Activated CD4-positive, alpha-beta T cell treated with anti-CD3 and anti-CD28 coated beads, Interleukin-2, amount 50 U/mL, for 16 hours (primary cell): Measurements from ENCODE around the gene RGCC.
"Not testable (repeated sequence)": the region's sequence is repeated elsewhere in the genome, so short reads cannot be mapped to it uniquely, and the experiment has no call there.

Experiments used
- DNase-seq: peaks from one replicate; pipeline ENCODE4 v3.0.0-alpha.2; 2020

Gene RGCC

GRCh38 chr13:41456768-41457588 lies at the start of gene RGCC:
TSS of gene RGCC (plus strand) at chr13:41457550. CDS start at chr13:41457708, 158 bp downstream.
- DNase-seq = peak; percentile 81

DNA sequence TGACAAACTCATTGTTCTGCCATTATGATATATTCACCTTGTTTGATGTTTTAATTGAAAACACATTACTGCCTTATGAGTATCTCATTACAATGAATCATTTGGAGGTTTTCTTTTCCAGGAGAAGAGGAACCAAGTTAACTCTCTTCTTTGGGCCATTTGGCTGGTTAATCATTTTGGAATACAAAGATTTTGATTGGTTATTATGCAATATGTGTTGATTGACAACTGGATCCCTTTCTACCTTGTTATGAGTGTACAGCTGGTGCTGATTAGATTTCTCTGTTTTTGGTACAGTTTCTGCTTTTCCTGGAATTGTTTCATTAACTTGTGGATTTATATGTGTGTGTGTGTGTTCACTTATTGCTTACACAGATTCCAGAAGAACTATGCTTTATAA lies 49.2 kb upstream of the RGCC start:
- DNase-seq = no peak

- no peak for DNase-seq
Observed at GRCh38 chr13:41408746-41409145, 48.6 kb upstream of the RGCC start.

- no peak for DNase-seq
Observed at GRCh38 chr13:41409611-41410010, 47.7 kb upstream of the RGCC start.

DNA sequence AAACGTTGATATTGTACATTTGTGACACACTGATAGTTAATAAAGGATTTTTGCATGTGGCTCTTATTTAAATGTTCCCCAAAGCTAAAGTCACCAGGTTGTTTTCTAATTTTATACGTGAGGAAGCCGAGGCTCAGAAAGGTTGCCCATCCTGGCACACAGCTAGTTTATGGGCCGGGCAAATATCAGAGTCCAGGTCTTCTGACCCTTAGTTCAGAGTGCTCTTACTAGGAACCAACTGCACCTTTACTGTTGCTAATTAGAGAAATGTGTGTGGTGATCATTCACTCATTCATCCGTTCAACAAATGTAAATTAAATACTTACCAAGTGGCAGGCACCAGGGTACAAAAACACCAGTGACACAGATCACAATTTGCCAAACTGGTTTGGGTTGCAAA lies 46.3 kb upstream of the RGCC start:
- no peak for DNase-seq

DNA sequence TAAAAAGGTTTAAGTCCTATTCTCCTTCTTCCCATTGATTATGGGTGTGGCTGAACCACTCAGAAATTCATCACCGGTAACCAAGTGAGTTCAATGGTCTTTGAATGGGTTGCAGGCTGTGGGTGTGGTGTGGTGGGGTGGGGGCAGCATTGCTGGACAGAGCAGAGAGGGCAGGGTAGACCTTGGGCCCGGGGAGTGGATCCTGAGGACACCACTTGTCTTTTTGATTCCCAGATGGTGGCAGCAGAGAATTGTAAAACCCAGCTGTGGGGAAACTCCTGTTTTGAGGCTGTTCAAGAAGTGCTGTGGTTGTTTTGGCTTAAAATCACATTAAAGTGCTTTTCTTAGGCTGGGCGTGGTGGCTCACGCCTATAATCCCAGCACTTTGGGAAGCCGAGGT lies 45.8 kb upstream of the RGCC start:
- no peak for DNase-seq

GRCh38 chr13:41413872-41414271 lies 43.5 kb upstream of the RGCC start:
- no peak for DNase-seq

- DNase-seq = no peak
Observed at GRCh38 chr13:41416276-41416675, 41.1 kb upstream of the RGCC start.

DNA sequence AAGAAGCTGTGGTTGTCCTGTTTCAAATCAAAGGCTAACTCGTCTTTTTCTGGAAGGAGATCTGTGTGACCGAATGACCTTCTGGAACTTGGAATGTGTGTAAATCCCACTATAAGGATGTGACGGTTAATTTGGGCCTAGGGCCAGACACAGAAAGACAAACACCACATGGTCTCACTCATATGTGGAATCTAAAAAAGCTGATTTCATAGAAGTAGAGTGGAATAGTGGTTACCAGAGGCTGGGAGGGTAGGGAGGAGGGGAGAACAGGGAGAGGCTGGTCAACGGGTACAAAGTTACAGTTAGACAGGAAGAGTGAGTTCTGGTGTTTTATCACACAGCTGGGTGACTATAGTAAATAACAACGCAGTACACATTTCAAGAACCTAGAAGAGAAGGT lies 39.3 kb upstream of the RGCC start:
- DNase-seq = no peak

DNA sequence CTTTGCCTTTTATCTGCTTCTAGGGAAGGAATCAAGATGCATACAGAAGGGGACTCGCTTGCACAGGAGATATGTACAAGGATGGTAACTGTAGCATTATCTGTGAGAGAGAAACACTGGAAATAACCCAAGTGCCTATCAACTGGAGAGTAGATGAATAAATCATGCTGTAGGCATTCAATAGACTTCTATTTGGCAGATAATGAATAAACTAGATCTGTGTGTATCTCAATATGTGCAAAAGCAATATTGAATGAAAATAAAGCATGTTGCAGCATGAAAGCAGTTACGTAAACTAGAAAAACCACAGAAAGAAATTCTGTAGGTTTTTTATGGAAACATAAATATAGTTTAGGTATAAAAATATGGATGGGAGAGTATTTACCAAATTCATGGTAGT lies 38.6 kb upstream of the RGCC start:
- DNase-seq = no peak

DNA sequence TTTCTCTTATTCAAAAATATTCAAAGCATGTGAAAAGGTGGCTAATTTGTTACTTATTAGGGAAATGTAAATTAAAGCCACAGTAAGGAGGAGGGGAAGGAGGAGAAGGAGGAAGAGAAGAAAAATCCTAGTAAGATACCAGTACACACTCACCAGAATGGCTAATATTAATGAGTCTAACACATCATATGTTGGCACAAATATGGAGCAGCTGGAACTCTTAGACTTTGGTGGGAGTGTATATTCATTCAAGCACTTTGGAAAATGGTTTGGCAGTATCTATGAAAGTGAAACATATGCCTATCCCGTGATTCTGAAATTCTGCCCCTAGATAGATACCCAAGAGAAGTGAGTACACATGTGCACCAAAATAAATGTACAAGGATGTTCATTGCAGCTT lies 38.1 kb upstream of the RGCC start:
- DNase-seq = no peak

- DNase-seq = no peak
Observed at GRCh38 chr13:41420146-41420545, 37.2 kb upstream of the RGCC start.

- DNase-seq = not testable (repeated sequence)
Observed at GRCh38 chr13:41421330-41421729, 36.0 kb upstream of the RGCC start.

- DNase-seq = not testable (repeated sequence)
Observed at GRCh38 chr13:41421983-41422382, 35.4 kb upstream of the RGCC start.

DNA sequence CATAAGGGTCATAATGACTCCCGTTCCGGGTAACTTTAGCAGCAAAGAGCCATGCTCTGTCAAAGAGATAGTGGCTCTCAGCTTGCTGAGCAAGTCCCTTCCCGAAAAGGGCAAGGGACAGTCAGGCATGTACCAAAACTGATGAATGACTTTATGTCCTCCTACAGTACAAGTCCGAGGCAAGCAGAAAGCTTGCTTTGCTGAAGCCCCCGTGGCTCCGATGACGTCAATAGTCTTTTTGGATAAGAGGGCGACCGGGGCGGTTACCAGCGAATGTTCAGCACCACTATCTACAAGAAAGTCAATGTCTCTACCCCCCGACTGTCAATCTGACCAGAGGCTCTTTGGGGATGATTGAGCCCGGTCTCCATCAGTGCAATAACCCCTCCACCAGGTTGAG lies 34.1 kb upstream of the RGCC start:
- DNase-seq = not testable (repeated sequence)

GRCh38 chr13:41424675-41425074 lies 32.7 kb upstream of the RGCC start:
- DNase-seq = not testable (repeated sequence)

DNA sequence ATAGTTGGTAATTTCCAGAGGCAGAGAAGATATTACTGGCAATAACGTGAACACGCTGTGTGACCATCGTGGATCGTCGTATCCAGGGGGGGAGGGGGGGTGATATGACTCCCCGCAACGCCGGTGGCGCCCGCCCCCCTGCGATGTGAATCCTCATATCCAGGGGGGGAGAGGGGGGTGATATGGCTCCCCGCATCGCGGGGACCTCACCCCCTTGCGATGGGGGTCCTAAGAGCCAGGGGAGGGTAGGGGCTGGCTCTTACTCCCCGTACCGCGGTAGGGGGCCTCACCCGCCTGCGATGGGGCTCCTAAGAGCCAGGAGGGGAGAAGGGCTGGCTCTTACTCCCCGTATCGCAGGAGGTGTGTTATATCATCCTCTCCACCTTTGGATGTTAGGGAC lies 31.3 kb upstream of the RGCC start:
- no peak for DNase-seq

DNA sequence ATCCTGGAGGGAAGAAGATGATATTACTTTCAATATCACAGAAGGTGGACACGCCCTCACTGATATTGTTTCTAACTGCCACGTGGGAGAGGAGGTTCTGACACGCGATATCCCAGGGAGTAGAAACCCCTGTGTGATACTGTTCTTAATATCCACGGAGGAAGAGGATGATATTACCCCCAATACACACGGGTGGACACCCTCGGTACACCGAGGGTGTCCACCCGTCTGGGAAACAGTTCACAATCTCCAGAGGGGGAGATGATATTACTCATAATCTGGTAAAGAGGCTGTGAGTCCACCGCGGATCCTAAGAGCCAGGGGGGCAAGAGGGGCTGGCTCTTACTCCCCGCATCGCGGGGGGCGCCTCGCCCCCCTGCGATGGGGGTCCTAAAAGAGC lies 29.7 kb upstream of the RGCC start:
- DNase-seq = no peak

DNA sequence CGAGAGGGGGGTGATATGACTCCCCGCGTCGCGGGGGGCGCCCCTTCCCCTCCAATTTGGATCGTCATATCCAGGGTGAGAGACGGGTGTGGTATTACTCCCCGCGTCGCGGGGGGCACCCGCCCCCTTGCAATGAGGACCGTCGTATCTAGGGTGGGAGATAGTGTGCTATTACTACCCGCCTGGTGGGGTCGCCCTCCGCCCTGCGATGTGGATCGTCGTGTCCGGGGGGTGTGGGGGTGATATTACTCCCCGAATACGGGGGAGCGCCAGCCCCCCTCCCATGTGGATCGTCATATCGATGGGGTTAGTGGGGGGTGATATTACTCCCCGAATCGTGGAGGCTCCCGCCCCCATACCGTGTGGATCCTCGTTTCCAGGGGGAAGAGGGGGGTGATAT lies 29.2 kb upstream of the RGCC start:
- DNase-seq = no peak

DNA sequence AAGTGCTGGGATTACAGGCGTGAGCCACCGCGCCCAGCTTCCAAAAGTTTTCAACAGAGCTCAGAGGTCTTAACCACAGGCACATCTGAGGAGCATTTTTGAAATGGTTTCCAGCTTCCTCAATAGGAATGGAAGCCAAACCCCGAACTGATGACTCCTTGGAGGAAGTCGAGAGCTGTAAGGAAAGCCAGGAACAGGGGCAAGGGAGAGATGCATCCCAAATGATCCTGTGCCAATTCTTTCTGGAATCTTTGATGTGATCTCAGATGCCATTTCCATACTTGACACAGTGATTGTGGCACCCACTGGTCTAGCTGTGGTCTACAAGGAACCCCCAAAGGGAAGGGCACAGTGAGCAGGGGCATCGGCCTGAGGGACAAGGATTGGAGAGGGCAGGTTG lies 23.3 kb upstream of the RGCC start:
- DNase-seq = not testable (repeated sequence)

- no peak for DNase-seq
Observed at GRCh38 chr13:41434831-41435520, 22.4 kb upstream of the RGCC start.

DNA sequence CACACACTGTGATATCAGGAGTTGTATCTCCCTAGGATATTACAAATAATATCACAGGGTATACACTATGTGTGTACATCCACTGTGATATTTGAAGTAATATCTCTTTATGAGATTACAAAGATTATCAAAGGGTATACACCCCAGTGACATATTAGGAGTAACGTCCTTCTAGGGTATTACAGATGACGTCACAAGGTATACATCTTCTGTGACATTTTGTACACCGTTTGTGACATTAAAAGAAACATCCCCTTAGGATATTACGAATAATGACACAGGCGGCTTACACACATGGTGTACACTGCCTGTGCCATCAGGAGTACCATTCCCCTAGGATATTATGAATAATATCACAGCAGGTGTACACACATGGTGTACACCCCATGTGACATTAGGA lies 13.4 kb upstream of the RGCC start:
- DNase-seq = no peak

DNA sequence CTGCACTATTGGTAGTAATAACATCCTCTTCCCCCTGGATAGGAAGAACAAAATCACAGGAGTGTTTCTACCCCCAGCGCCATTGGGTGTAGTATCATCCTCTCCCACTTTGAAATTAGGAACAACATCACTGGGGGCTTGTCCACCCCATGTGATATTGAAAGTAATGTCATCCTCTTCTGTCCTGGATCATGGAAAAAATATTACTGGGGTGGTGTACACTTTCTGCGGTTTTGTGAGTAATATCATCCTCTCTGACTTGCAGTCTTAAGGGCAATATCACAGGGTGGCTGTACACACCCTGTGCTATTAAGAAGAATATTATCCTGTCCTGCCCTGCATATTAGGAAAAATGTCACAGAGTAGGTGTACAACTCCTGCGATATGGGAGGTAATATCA lies 4.9 kb upstream of the RGCC start:
- DNase-seq = no peak

DNA sequence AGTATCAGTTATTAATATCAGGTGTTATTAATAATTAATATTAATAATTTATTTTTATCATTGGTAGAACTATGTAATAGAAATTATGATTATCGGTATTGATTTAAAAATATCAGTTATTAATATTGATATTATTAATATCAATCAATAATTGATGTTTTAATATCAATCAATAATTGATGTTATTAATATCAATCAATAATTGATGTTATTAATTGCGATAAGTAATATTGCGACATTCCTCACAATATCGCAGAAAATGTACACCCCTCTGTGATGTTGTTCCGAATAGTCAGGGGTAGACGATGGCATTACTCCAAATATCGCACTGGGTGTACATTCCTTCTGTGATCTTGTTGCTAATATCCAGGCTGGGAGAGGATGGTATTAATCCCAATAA lies 3.7 kb upstream of the RGCC start:
- DNase-seq = no peak

DNA sequence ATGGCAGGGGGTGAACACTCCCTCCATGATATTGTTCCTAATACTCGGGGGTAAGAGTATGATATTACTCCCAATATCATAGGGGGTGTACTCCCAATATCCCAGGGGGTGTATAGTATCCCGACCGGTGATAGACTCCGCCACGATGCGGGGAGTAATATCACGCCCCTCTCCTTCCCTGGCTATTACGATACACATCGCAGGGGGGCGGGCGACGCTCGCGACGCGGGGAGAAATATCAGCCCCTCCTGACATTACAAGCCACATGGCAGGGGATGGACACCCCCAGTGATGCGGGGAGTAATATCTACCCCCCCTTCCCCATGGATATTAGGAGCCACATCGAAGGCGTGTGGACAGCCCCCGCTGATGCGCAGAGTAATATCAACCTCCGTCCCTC lies 3.2 kb upstream of the RGCC start:
- no peak for DNase-seq
